Activated naive CD4-positive, alpha-beta T cell treated with anti-CD3 and anti-CD28 coated beads, Interleukin-2, amount 50 U/mL, for 72 hours (primary cell): ENCODE data around the gene CAPN9. TPM values are rescaled to one million over a fixed set of nuclear protein-coding genes. Genes with fewer than 3 reads are reported as not detected.

Experiments used
- ATAC-seq, 2 donors: fragments of 150-1000 bp; cut with Tn5 transposase; 2 replicates each; pipeline ENCODE4 v1.10.0; 2021; ENCODE audit warnings: mild to moderate bottlenecking in 2 of 2, moderate library complexity in 2 of 2
- DNase-seq, 2 donors: peaks; one replicate each; pipeline ENCODE4 v3.0.0; 2021 to 2022; ENCODE audit warnings: low spot score in 2 of 2
- H3K27ac Mint-ChIP-seq, 2 donors: one replicate each; pipeline ENCODE4 v1.8.0; 2022; ENCODE audit warnings: mild to moderate bottlenecking in 2 of 2, mixed read lengths in 2 of 2
- H3K36me3 Mint-ChIP-seq, 2 donors: one replicate each; pipeline ENCODE4 v1.8.0; 2022; ENCODE audit warnings: mixed read lengths in 2 of 2
- H3K9me3 Mint-ChIP-seq, 2 donors: one replicate each; pipeline ENCODE4 v1.8.0; 2022; ENCODE audit warnings: mixed read lengths in 2 of 2
- total RNA-seq, 2 donors: library from RNA; stranded (reverse); gene quantifications; one replicate each; pipeline ENCODE4 v1.2.3, GENCODE V29; 2022

Gene CAPN9
- total RNA-seq, 2 donors from 2014 or later = not detected

- Mint-ChIP-seq H3K27ac (no peak overlapping the region), H3K9me3 (peaks cover under 1 to 8% of the 10 kb centered on the region in 2 donors), H3K36me3 (peaks cover 0 to 6% of the 10 kb centered on the region in 2 donors)
- ATAC-seq = no peak
- DNase-seq = no peak
Observed at GRCh38 chr1:230818367-230818766, 71.2 kb downstream of the CAPN9 start.

GRCh38 chr1:230818901-230819300 lies 71.7 kb downstream of the CAPN9 start:
- Mint-ChIP-seq H3K27ac (no peak overlapping the region), H3K9me3 (peaks cover 0 to 2% of the 10 kb centered on the region in 2 donors), H3K36me3 (peaks cover 0 to under 1% of the 10 kb centered on the region in 2 donors)
- ATAC-seq = no peak
- no peak for DNase-seq

GRCh38 chr1:230819976-230820375 lies 72.8 kb downstream of the CAPN9 start:
- Mint-ChIP-seq H3K36me3 (no peaks in the 10 kb centered on the region), H3K27ac (no peak overlapping the region), H3K9me3 (no peaks in the 10 kb centered on the region)
- ATAC-seq (no peak), DNase-seq (no peak)

- H3K36me3 Mint-ChIP-seq = no peaks in the 10 kb centered on the region
- DNase-seq = no peak
- H3K9me3 Mint-ChIP-seq = no peaks in the 10 kb centered on the region
- no peak for ATAC-seq
- H3K27ac Mint-ChIP-seq = no peak overlapping the region
Observed at GRCh38 chr1:230820568-230820967, 73.4 kb downstream of the CAPN9 start.

- no peak overlapping the region for H3K27ac Mint-ChIP-seq
- H3K9me3 Mint-ChIP-seq = no peaks in the 10 kb centered on the region
- no peaks in the 10 kb centered on the region for H3K36me3 Mint-ChIP-seq
- no peak for DNase-seq
- no peak for ATAC-seq
Observed at GRCh38 chr1:230821346-230821745, 74.2 kb downstream of the CAPN9 start.

- H3K9me3 Mint-ChIP-seq = no peaks in the 10 kb centered on the region
- no peaks in the 10 kb centered on the region for H3K36me3 Mint-ChIP-seq
- H3K27ac Mint-ChIP-seq = no peak overlapping the region
- ATAC-seq (no peak), DNase-seq (no peak)
Observed at GRCh38 chr1:230822092-230822581, 74.9 kb downstream of the CAPN9 start.

GRCh38 chr1:230823426-230823825 lies 76.2 kb downstream of the CAPN9 start:
- DNase-seq = no peak
- Mint-ChIP-seq H3K9me3 (no peaks in the 10 kb centered on the region), H3K36me3 (no peaks in the 10 kb centered on the region), H3K27ac (no peak overlapping the region)
- ATAC-seq = no peak

GRCh38 chr1:230823931-230824381 lies 76.8 kb downstream of the CAPN9 start:
- Mint-ChIP-seq H3K36me3 (no peaks in the 10 kb centered on the region), H3K27ac (no peak overlapping the region), H3K9me3 (no peaks in the 10 kb centered on the region)
- ATAC-seq (no peak), DNase-seq (no peak)

- Mint-ChIP-seq H3K36me3 (no peaks in the 10 kb centered on the region), H3K27ac (no peak overlapping the region), H3K9me3 (no peaks in the 10 kb centered on the region)
- ATAC-seq (no peak), DNase-seq (no peak)
Observed at GRCh38 chr1:230824551-230824918, 77.3 kb downstream of the CAPN9 start.

GRCh38 chr1:230824919-230825721 lies 77.9 kb downstream of the CAPN9 start:
- no peak for ATAC-seq
- H3K36me3 Mint-ChIP-seq = no peaks in the 10 kb centered on the region
- no peak overlapping the region for H3K27ac Mint-ChIP-seq
- DNase-seq = no peak
- no peaks in the 10 kb centered on the region for H3K9me3 Mint-ChIP-seq

GRCh38 chr1:230825761-230826160 lies 78.6 kb downstream of the CAPN9 start:
- Mint-ChIP-seq H3K27ac (no peak overlapping the region), H3K36me3 (no peaks in the 10 kb centered on the region), H3K9me3 (peaks cover 0 to 3% of the 10 kb centered on the region in 2 donors)
- no peak for DNase-seq
- no peak for ATAC-seq

GRCh38 chr1:230826166-230826875 lies 79.1 kb downstream of the CAPN9 start:
- Mint-ChIP-seq H3K9me3 (peaks cover 0 to 6% of the 10 kb centered on the region in 2 donors), H3K27ac (no peak overlapping the region), H3K36me3 (no peaks in the 10 kb centered on the region)
- ATAC-seq (no peak), DNase-seq (no peak)

- peaks cover 0 to 10% of the 10 kb centered on the region in 2 donors for H3K9me3 Mint-ChIP-seq
- H3K27ac Mint-ChIP-seq = no peak overlapping the region
- ATAC-seq = no peak
Observed at GRCh38 chr1:230827081-230827681, 80.0 kb downstream of the CAPN9 start.

GRCh38 chr1:230827801-230828200 lies 80.6 kb downstream of the CAPN9 start:
- no peaks in the 10 kb centered on the region for H3K36me3 Mint-ChIP-seq

More at GRCh38 chr1:230827081-230827681, 80.0 kb downstream of the CAPN9 start:
- no peak for DNase-seq
- H3K36me3 Mint-ChIP-seq = no peaks in the 10 kb centered on the region

GRCh38 chr1:230828421-230828820 lies 81.2 kb downstream of the CAPN9 start:
- ATAC-seq = no peak
- no peaks in the 10 kb centered on the region for H3K36me3 Mint-ChIP-seq
- H3K9me3 Mint-ChIP-seq = peaks cover 0 to 12% of the 10 kb centered on the region in 2 donors
- no peak for DNase-seq
- no peak overlapping the region for H3K27ac Mint-ChIP-seq

More at GRCh38 chr1:230827801-230828200, 80.6 kb downstream of the CAPN9 start:
- ATAC-seq = no peak
- Mint-ChIP-seq H3K27ac (no peak overlapping the region), H3K9me3 (peaks cover 0 to 12% of the 10 kb centered on the region in 2 donors)
- no peak for DNase-seq

- Mint-ChIP-seq H3K9me3 (peaks cover 0 to 12% of the 10 kb centered on the region in 2 donors), H3K27ac (no peak overlapping the region), H3K36me3 (no peaks in the 10 kb centered on the region)
- DNase-seq (no peak), ATAC-seq (no peak)
Observed at GRCh38 chr1:230831771-230832170, 84.6 kb downstream of the CAPN9 start.

GRCh38 chr1:230832476-230832875 lies 85.3 kb downstream of the CAPN9 start:
- H3K36me3 Mint-ChIP-seq = no peaks in the 10 kb centered on the region
- DNase-seq (no peak), ATAC-seq (no peak)
- peaks cover 0 to 12% of the 10 kb centered on the region in 2 donors for H3K9me3 Mint-ChIP-seq
- no peak overlapping the region for H3K27ac Mint-ChIP-seq
